ENCODE data around the gene PSPH.

GRCh38 chr7:56026538-56026937 lies 24.7 kb downstream of the PSPH start:
- no peak for TF ChIP-seq POLR2A (IDR thresholded peaks at IDR 0.05)
- no peak for TF ChIP-seq CTCF (IDR thresholded peaks at IDR 0.05)

Data from testis (tissue), 2 donors.